ENCODE measurements around the gene BNC2. TPM values are rescaled to one million over a fixed set of nuclear protein-coding genes. Genes with fewer than 3 reads are reported as not detected.

BNC2 gene
- total RNA-seq, 2 donors from 2014 or later: 0.99 to 1.8 TPM

DNA sequence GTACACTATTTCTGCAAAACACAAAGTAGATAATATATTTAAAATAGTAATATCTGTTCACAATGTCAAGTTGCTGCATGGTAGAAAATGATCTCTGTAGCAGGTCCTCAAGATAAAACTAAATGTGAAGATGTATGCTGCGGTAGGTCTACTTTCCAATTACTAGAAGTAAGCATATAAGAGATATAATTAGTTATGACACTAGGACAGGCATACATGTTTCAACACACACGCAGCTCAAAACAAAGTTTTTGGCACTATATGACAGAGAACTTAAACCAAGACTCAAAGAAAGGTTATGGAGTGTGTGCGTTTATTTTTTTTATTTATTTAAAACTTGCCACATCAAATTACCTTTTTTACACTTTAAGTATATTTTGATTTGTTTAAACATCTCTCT is 23.5 kb downstream of the BNC2 start:
- ATAC-seq (no peak), DNase-seq (no peak)
- TF ChIP-seq POLR2A (IDR thresholded peaks at IDR 0.05): no peak
- TF ChIP-seq, protein P1, sequence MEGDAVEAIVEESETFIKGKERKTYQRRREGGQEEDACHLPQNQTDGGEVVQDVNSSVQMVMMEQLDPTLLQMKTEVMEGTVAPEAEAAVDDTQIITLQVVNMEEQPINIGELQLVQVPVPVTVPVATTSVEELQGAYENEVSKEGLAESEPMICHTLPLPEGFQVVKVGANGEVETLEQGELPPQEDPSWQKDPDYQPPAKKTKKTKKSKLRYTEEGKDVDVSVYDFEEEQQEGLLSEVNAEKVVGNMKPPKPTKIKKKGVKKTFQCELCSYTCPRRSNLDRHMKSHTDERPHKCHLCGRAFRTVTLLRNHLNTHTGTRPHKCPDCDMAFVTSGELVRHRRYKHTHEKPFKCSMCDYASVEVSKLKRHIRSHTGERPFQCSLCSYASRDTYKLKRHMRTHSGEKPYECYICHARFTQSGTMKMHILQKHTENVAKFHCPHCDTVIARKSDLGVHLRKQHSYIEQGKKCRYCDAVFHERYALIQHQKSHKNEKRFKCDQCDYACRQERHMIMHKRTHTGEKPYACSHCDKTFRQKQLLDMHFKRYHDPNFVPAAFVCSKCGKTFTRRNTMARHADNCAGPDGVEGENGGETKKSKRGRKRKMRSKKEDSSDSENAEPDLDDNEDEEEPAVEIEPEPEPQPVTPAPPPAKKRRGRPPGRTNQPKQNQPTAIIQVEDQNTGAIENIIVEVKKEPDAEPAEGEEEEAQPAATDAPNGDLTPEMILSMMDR (IDR thresholded peaks at IDR 0.05): no peak
- intact Hi-C loops (cut with DNase I): no loop called here
- Histone ChIP-seq H3K27me3 (no peaks in the 10 kb centered on the region), H3K4me1 (no peaks in the 10 kb centered on the region), H3K36me3 (replicated peaks in 1 of 2; ENCODE audit: insufficient read depth in 1 of 2, low read depth in 2 of 2) (no peaks in the 10 kb centered on the region), H3K27ac (no peak overlapping the region), H3K9me3 (no peaks in the 10 kb centered on the region), H3K4me3 (no peak overlapping the region)
- WGBS, 2 donors: 54 to 60% methylated on average over 3 of the region's 3 CpGs

DNA sequence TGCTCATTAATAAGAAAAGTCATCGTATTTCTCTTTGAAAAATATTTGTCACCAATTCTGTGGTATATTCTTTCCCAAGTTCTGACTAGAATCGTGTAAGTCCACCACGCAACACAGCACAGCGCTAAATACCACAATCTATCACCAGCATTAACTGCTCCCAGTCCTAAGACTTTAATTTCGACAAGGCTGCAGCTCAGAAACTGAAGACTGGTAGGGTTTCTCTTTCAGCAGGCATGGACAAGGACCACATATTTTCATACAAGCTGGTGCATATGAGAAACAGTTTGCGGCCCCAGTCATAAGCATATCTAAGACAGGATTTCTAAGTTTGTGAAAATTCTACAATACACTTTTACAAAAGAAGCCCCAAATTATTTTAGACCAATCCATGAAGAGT is 24.1 kb downstream of the BNC2 start:
- WGBS, 2 donors: 79 to 84% methylated on average over 6 of the region's 6 CpGs
- no peaks in the 10 kb centered on the region for H3K27me3 ChIP-seq
- DNase-seq: no peak
- no peak overlapping the region for H3K27ac ChIP-seq
- no peaks in the 10 kb centered on the region for H3K36me3 ChIP-seq (replicated peaks in 1 of 2; ENCODE audit: insufficient read depth in 1 of 2, low read depth in 2 of 2)
- no peak overlapping the region for H3K4me3 ChIP-seq
- no peaks in the 10 kb centered on the region for H3K9me3 ChIP-seq
- no peaks in the 10 kb centered on the region for H3K4me1 ChIP-seq
- intact Hi-C loops (cut with DNase I): no loop called here
- no peak for TF ChIP-seq POLR2A (IDR thresholded peaks at IDR 0.05)
- no peak for ATAC-seq

DNA sequence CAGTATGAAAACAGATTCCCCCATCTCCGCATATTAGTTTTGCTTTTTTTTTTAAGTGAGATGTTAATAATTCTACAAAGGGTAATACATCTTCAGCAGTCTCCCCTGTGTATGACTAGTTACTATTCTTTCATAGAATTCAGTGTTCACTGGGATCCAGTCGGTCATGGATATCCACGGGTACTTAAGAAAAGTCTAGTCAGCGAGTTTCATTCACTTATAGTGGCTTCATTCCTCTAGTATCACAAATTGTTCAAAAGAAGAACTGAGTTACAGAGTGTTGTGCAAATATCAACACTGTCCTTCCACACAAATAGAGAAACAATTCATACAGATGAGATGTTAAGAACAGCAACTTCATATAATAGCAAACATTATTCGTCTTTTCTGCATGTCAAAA is 35.7 kb downstream of the BNC2 start:
- no peaks in the 10 kb centered on the region for H3K4me1 ChIP-seq
- no peaks in the 10 kb centered on the region for H3K9me3 ChIP-seq
- intact Hi-C loops (cut with DNase I): no loop called here
- no peak for DNase-seq
- ATAC-seq: no peak
- no peak for TF ChIP-seq POLR2A (IDR thresholded peaks at IDR 0.05)
- TF ChIP-seq, protein P1 (IDR thresholded peaks at IDR 0.05): no peak
- no peak overlapping the region for H3K4me3 ChIP-seq
- no peaks in the 10 kb centered on the region for H3K27me3 ChIP-seq
- 63 to 68% methylated on average over 5 of the region's 5 CpGs for WGBS, 2 donors
- H3K36me3 ChIP-seq (replicated peaks in 1 of 2; ENCODE audit: insufficient read depth in 1 of 2, low read depth in 2 of 2): no peaks in the 10 kb centered on the region
- no peak overlapping the region for H3K27ac ChIP-seq

DNA sequence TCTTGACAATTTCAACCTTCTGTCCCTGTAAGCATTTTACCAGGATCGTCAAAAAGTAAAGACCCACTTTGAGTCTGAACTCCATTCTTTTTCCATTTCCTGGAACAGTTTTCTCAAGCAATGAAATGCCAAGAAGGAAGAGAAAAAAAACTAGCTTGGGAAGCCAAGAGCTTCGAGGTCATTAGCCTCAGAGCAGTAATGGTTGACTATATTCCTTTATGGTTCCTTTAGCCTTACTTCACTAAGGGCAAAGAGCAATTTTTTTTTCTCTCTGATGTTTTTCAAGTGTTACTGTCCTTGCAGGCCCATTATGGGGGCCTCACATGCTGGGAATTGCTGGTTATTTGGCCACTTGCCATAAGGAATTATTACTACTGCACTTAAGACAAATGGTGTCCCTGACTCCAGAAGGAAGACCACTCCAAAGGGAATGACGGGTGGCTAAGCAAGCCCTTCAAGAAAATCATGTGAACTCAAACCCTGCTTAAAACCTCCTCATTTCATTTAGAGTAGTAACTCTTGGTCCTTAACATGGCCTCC is 37.1 kb downstream of the BNC2 start:
- WGBS, 2 donors: 68 to 70% methylated on average over 3 of the region's 3 CpGs
- TF ChIP-seq POLR2A (IDR thresholded peaks at IDR 0.05): no peak
- TF ChIP-seq, protein P1 (IDR thresholded peaks at IDR 0.05): no peak
- Histone ChIP-seq H3K4me3 (no peak overlapping the region), H3K27me3 (no peaks in the 10 kb centered on the region), H3K4me1 (peaks cover 9% of the 10 kb centered on the region), H3K27ac (no peak overlapping the region), H3K9me3 (no peaks in the 10 kb centered on the region), H3K36me3 (replicated peaks in 1 of 2; ENCODE audit: insufficient read depth in 1 of 2, low read depth in 2 of 2) (no peaks in the 10 kb centered on the region)
- intact Hi-C loops (cut with DNase I): no loop called here
- ATAC-seq (no peak), DNase-seq (no peak)

- intact Hi-C loops (cut with DNase I): no loop called here
- no peak for ATAC-seq
- 87% methylated on average over 3 of the region's 3 CpGs for WGBS, 2 donors
- Histone ChIP-seq H3K4me3 (no peak overlapping the region), H3K27ac (no peak overlapping the region), H3K27me3 (no peaks in the 10 kb centered on the region), H3K36me3 (replicated peaks in 1 of 2; ENCODE audit: insufficient read depth in 1 of 2, low read depth in 2 of 2) (no peaks in the 10 kb centered on the region), H3K4me1 (peaks cover 12% of the 10 kb centered on the region), H3K9me3 (no peaks in the 10 kb centered on the region)
- DNase-seq: no peak
- TF ChIP-seq POLR2A (IDR thresholded peaks at IDR 0.05): no peak
- TF ChIP-seq, protein P1 (IDR thresholded peaks at IDR 0.05): no peak
Observed at GRCh38 chr9:16832101-16832500, 38.4 kb downstream of the BNC2 start.
